ENCODE data around the gene ARID1B. TPM values are rescaled to one million over a fixed set of nuclear protein-coding genes. Genes with fewer than 3 reads are reported as not detected.

Gene ARID1B
- total and polyA plus RNA-seq, 10 of the 15 experiments (the other 5 are each of a cell fraction or from before 2014, with no cell fraction given): 24.7 to 133 (median 54.6) TPM

GRCh38 chr6:157219201-157220200 is 442.3 kb downstream of the ARID1B start:
- ChIA-PET POLR2A (no interaction called here), SMC1A (ENCODE audit: uncharacterized antibody, unreplicated experiment) (interaction anchor here (0.6 to 1.1 kb wide), 2 partner anchors 8 to 301 kb away, joined by 3 to 4 read pairs; no protein-coding TSS in a partner anchor), CTCF (interaction anchor here (0.7 to 1.7 kb wide), 2 partner anchors 16 to 499 kb away, joined by 4 read pairs; no protein-coding TSS in a partner anchor), RAD21 (ENCODE audit: unreplicated experiment) (interaction anchor here (1.8 kb wide), 1 partner anchor 654 kb away, joined by 4 read pairs; no protein-coding TSS in a partner anchor)
- Histone ChIP-seq H3K4me3 (no peak overlapping the region), H3K9ac (ENCODE audit: control insufficient read depth, insufficient read depth, low read length) (no peak overlapping the region), H3K4me1 (ENCODE audit: control insufficient read depth, insufficient read depth, low read length) (peaks cover 10% of the 10 kb centered on the region), H3K79me2 (ENCODE audit: control insufficient read depth, insufficient read depth, low read length) (no peaks in the 10 kb centered on the region), H3K27ac (ENCODE audit: control insufficient read depth, insufficient read depth) (no peak overlapping the region), H3K27me3 (replicated peaks in 1 of 2; ENCODE audit: control insufficient read depth in 2 of 2, insufficient read depth in 2 of 2, low read length in 1 of 2) (peaks cover 0 to 3% of the 10 kb centered on the region in 2 experiments; a peak in 2 of 4 replicates), H3K4me2 (ENCODE audit: control insufficient read depth, insufficient read depth) (no peak overlapping the region), H4K20me1 (ENCODE audit: control insufficient read depth, insufficient read depth) (no peaks in the 10 kb centered on the region), H3K36me3 (ENCODE audit: control insufficient read depth in 2 of 2, insufficient read depth in 2 of 2, low read length in 1 of 2) (no peaks in the 10 kb centered on the region), H2AFZ (ENCODE audit: control insufficient read depth, low read depth, low read length) (no peak overlapping the region), H3K9me3 (replicated peaks; ENCODE audit: control insufficient read depth, insufficient read depth, low read length) (no peaks in the 10 kb centered on the region)
- FAIRE-seq (no peak), DNase-seq (ENCODE audit: low read depth, low spot score) (no peak), ATAC-seq (no peak)
- no TSS peak for BruUV-seq (replicated peaks)
- in situ Hi-C loops (cut with MboI): no loop called here
- TF ChIP-seq PAX5 (IDR thresholded peaks at IDR 0.05; ENCODE audit: borderline replicate concordance, low read depth, low read length): no peak
- TF ChIP-seq USF2 (IDR thresholded peaks at IDR 0.05; ENCODE audit: borderline replicate concordance, low read depth, low read length): no peak
- no peak for TF ChIP-seq ZBED1 (IDR thresholded peaks at IDR 0.05; ENCODE audit: borderline replicate concordance)
- no peak for TF ChIP-seq GATAD2B (conservative IDR thresholded peaks at IDR 0.05; ENCODE audit: low read depth)
- no peak for TF ChIP-seq NRF1 (conservative IDR thresholded peaks at IDR 0.05; ENCODE audit: low read depth, low read length)
- TF ChIP-seq POLR2AphosphoS2 (IDR thresholded peaks at IDR 0.05; ENCODE audit: low read depth, low read length): no peak
- TF ChIP-seq KLF5 (IDR thresholded peaks at IDR 0.05; ENCODE audit: partially characterized antibody): no peak
- TF ChIP-seq NFIC (IDR thresholded peaks at IDR 0.05; ENCODE audit: low read depth, low read length): no peak
- no peak for TF ChIP-seq NR2F1 (conservative IDR thresholded peaks at IDR 0.05)
- no peak for TF ChIP-seq TCF7 (IDR thresholded peaks at IDR 0.05; ENCODE audit: borderline replicate concordance)
- no peak for TF ChIP-seq SKIL (IDR thresholded peaks at IDR 0.05; ENCODE audit: low read depth, poor library complexity, severe bottlenecking)
- intact Hi-C loops (cut with micrococcal nuclease; ENCODE audit: unreplicated experiment): no loop called here
- 76% methylated on average over 18 of the region's 18 CpGs for WGBS (ENCODE audit: insufficient coverage, insufficient replicate concordance, low lambda C conversion rate, missing lambda C conversion rate)

Data from GM12878 (cell line).